Measurements from ENCODE around the gene ST3GAL2. TPM values are rescaled to one million over a fixed set of nuclear protein-coding genes. Genes with fewer than 3 reads are reported as not detected.

Gene ST3GAL2
- total RNA-seq, 1 experiment from 2014 or later, result 45.9 TPM

DNA sequence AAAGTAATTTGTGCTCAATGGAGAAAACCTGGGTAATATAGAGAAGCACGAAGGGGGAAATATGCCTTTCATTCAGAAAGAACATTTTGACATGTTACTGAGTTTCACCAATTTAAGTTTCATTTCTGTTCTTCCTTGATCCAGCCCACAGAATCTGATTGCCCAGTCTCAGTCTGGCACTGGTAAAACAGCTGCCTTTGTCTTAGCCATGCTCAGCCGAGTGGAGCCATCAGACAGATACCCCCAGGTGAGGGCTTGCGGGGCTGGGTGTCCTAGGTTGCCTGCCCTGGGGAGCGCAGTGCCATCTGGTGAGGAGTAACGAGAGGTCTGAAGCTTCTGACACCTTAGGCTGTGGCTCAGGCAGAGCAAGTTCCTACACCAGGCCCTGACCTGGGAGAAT lies 74.5 kb downstream of the ST3GAL2 start:
- Histone ChIP-seq H2AK5ac (ENCODE audit: insufficient read length, low read length) (no peak overlapping the region), H2BK20ac (ENCODE audit: low read depth, low read length, poor library complexity, severe bottlenecking) (no peak overlapping the region), H3K56ac (ENCODE audit: insufficient read length, low read depth, low read length) (no peak overlapping the region), H2BK15ac (ENCODE audit: low read depth, low read length) (no peak overlapping the region), H3K4ac (ENCODE audit: low read depth, low read length) (no peak overlapping the region), H3K18ac (ENCODE audit: insufficient read length, low read depth, low read length) (no peak overlapping the region), H2AFZ (ENCODE audit: low read length) (no peak overlapping the region), H3K9me3 (ENCODE audit: control insufficient read depth, low read depth, low read length) (no peaks in the 10 kb centered on the region), H4K8ac (replicated peaks; ENCODE audit: insufficient read length, low read depth, low read length) (no peak overlapping the region), H4K5ac (ENCODE audit: insufficient read length, low read depth, low read length) (no peak overlapping the region), H3K4me2 (ENCODE audit: insufficient read depth, insufficient read length, low read length) (no peak overlapping the region), H4K91ac (ENCODE audit: insufficient read length, low read depth, low read length) (no peak overlapping the region), H3K4me1 (ENCODE audit: insufficient read depth, low read length) (no peaks in the 10 kb centered on the region), H3T11ph (ENCODE audit: low read length) (no peak overlapping the region), H3K14ac (ENCODE audit: insufficient read depth, low read length) (no peak overlapping the region), H3K79me2 (ENCODE audit: insufficient read depth, low read length) (no peaks in the 10 kb centered on the region), H3K9ac (ENCODE audit: extremely low read depth, insufficient read length, low read length) (no peak overlapping the region), H4K20me1 (ENCODE audit: control insufficient read depth, insufficient read depth, insufficient read length) (peaks cover 2% of the 10 kb centered on the region), H3K27me3 (ENCODE audit: insufficient read depth, low read length) (no peaks in the 10 kb centered on the region), H2BK120ac (ENCODE audit: low read depth, low read length, poor library complexity, severe bottlenecking) (no peak overlapping the region), H3K23ac (ENCODE audit: insufficient read length, low read depth, low read length) (no peak overlapping the region), H2BK12ac (ENCODE audit: insufficient read length, low read depth, low read length) (no peak overlapping the region), H3K79me1 (ENCODE audit: insufficient read depth, low read depth, low read length, poor library complexity, severe bottlenecking) (peaks cover 3% of the 10 kb centered on the region), H2BK5ac (ENCODE audit: insufficient read length, low read length) (no peak overlapping the region), H3K23me2 (ENCODE audit: insufficient read length, low read depth, low read length, poor library complexity, severe bottlenecking) (no peaks in the 10 kb centered on the region), H3K27ac (ENCODE audit: insufficient read length, low read depth, low read length) (no peak overlapping the region)
- Mint-ChIP-seq H3K4me3 (no peak overlapping the region), H3K27ac (no peak overlapping the region), H3K4me1 (no peaks in the 10 kb centered on the region), H3K36me3 (ENCODE audit: insufficient read depth in 1 of 3, low read depth in 3 of 3) (peaks cover 23 to 87% (median 67%) of the 10 kb centered on the region in 3 experiments; a peak in 6 of 7 replicates), H3K9me3 (no peaks in the 10 kb centered on the region), H3K27me3 (ENCODE audit: low read depth) (no peaks in the 10 kb centered on the region)
- TF ChIP-seq, protein P1, sequence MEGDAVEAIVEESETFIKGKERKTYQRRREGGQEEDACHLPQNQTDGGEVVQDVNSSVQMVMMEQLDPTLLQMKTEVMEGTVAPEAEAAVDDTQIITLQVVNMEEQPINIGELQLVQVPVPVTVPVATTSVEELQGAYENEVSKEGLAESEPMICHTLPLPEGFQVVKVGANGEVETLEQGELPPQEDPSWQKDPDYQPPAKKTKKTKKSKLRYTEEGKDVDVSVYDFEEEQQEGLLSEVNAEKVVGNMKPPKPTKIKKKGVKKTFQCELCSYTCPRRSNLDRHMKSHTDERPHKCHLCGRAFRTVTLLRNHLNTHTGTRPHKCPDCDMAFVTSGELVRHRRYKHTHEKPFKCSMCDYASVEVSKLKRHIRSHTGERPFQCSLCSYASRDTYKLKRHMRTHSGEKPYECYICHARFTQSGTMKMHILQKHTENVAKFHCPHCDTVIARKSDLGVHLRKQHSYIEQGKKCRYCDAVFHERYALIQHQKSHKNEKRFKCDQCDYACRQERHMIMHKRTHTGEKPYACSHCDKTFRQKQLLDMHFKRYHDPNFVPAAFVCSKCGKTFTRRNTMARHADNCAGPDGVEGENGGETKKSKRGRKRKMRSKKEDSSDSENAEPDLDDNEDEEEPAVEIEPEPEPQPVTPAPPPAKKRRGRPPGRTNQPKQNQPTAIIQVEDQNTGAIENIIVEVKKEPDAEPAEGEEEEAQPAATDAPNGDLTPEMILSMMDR (conservative IDR thresholded peaks at IDR 0.05), result no peak
- DNase-seq, result no peak
- whole genome bisulfite sequencing (ENCODE audit: extremely low coverage, insufficient read length, low lambda C conversion rate), result no CpG with 5 or more reads among the region's 5 CpGs
